ENCODE data around the gene E2F1.

E2F1 gene

GRCh38 chr20:33663161-33664084, 22.8 kb downstream of the E2F1 start:
- no peaks in the 10 kb centered on the region for H3K27me3 ChIP-seq (ENCODE audit: control insufficient read depth in 1 of 2, insufficient read depth in 1 of 2, low read length in 2 of 2)
- peak overlapping the region; percentile 94 for H3K9ac ChIP-seq (ENCODE audit: low read length)
- H3K23ac ChIP-seq (ENCODE audit: low read length in 2 of 2), result peak overlapping the region in 1 of 2 experiments; percentile 92
- H2BK12ac ChIP-seq (ENCODE audit: low read length in 2 of 2), result peak overlapping the region in 1 of 2 experiments; percentile 68
- H2BK5ac ChIP-seq (ENCODE audit: low read depth, low read length, poor library complexity, severe bottlenecking), result peak overlapping the region; percentile 8
- peak overlapping the region; percentile 96 for H2BK120ac ChIP-seq (ENCODE audit: low read depth, low read length)
- H3K4me3 ChIP-seq (ENCODE audit: insufficient read depth in 1 of 2, low read depth in 1 of 2, low read length in 2 of 2), result peak overlapping the region; percentile 78 to 88
- H3K18ac ChIP-seq (ENCODE audit: low read depth in 1 of 2, low read length in 2 of 2), result peak overlapping the region; percentile 81 to 99
- under 1% methylated on average over 73 of the region's 84 CpGs for WGBS
- H4K8ac ChIP-seq (ENCODE audit: low read length), result peak overlapping the region; percentile 96
- peak overlapping the region; percentile 79 to 99 for H3K4ac ChIP-seq (ENCODE audit: low read depth in 1 of 2, low read length in 2 of 2)
- H3K36me3 ChIP-seq (ENCODE audit: control insufficient read depth in 1 of 2, insufficient read depth in 2 of 2, low read depth in 1 of 2, low read length in 2 of 2), result peaks cover 9 to 59% of the 10 kb centered on the region in 2 experiments
- H2AK5ac ChIP-seq (ENCODE audit: low read length, severe bottlenecking), result peak overlapping the region; percentile 57
- H3K4me1 ChIP-seq (ENCODE audit: control insufficient read depth, insufficient read depth, low read depth, low read length), result peaks cover 33% of the 10 kb centered on the region
- peak overlapping the region; percentile 92 for H2BK15ac ChIP-seq (ENCODE audit: low read depth, poor library complexity, severe bottlenecking)
- H3K9me3 ChIP-seq (ENCODE audit: control insufficient read depth, low read length), result no peaks in the 10 kb centered on the region
- peak overlapping the region; percentile 28 to 99 for H3K14ac ChIP-seq (ENCODE audit: low read length in 2 of 2)
- peak overlapping the region; percentile 73 for H4K91ac ChIP-seq (ENCODE audit: low read length)
- peaks cover 39% of the 10 kb centered on the region for H3K79me1 ChIP-seq (replicated peaks; ENCODE audit: low read length, poor library complexity, severe bottlenecking)
- peak overlapping the region; percentile 84 for H3K27ac ChIP-seq (ENCODE audit: low read length, poor library complexity, severe bottlenecking)
- H3K4me2 ChIP-seq (ENCODE audit: low read length, poor library complexity, severe bottlenecking), result peak overlapping the region; percentile 92
- DNase-seq, result peak; percentile 73
- peak overlapping the region; percentile 90 for H2AFZ ChIP-seq (ENCODE audit: low read depth, low read length)

DNA sequence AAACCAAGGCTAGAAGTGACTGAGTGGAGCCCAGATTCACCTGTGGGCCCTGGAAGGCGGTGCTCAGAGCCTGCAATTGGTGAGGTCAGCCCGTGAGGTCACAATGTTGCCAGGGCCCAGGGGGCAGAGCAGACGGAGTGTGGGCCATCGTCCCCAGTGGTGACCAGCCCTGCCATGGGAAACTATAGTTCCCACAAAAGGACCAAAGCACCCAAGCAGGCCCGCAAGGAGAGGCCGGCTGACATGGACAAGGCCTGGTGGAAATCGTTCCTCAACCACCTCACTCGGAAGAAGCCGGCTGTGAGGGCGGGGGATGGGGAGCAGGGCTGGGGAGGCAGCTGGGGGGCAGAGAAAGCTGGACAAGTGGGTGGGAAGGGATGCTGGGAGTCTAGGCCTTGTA, 24.0 kb downstream of the E2F1 start, which contains the start of gene C20orf144:
Gene C20orf144, plus strand, starts transcription at position 156 of the 400 bp plus-strand sequence. Its CDS starts 19 bp downstream, at position 175.
- H4K8ac ChIP-seq (ENCODE audit: low read length), result peak within 1 kb of the TSS; percentile 96
- no peak within 1 kb of the TSS for H2BK15ac ChIP-seq (ENCODE audit: low read depth, poor library complexity, severe bottlenecking)
- DNase-seq, result no peak
- H3K18ac ChIP-seq (ENCODE audit: low read depth in 1 of 2, low read length in 2 of 2), result peak within 1 kb of the TSS; percentile 59 to 99
- peaks cover 15 to 59% of the 10 kb centered on the region in 2 experiments for H3K36me3 ChIP-seq (ENCODE audit: control insufficient read depth in 1 of 2, insufficient read depth in 2 of 2, low read depth in 1 of 2, low read length in 2 of 2)
- peak within 1 kb of the TSS; percentile 15 to 93 for H3K4ac ChIP-seq (ENCODE audit: low read depth in 1 of 2, low read length in 2 of 2)
- no peak within 1 kb of the TSS for H2AFZ ChIP-seq (ENCODE audit: low read depth, low read length)
- peak within 1 kb of the TSS in 1 of 2 experiments; percentile 90 for H2BK12ac ChIP-seq (ENCODE audit: low read length in 2 of 2)
- H3K23ac ChIP-seq (ENCODE audit: low read length in 2 of 2), result peak within 1 kb of the TSS in 1 of 2 experiments; percentile 52
- H3K14ac ChIP-seq (ENCODE audit: low read length in 2 of 2), result peak within 1 kb of the TSS in 1 of 2 experiments; percentile 99
- no peak within 1 kb of the TSS for H2BK5ac ChIP-seq (ENCODE audit: low read depth, low read length, poor library complexity, severe bottlenecking)
- 92% methylated on average over 8 of the region's 10 CpGs for WGBS
- H3K4me2 ChIP-seq (ENCODE audit: low read length, poor library complexity, severe bottlenecking), result peak within 1 kb of the TSS; percentile 92
- H4K91ac ChIP-seq (ENCODE audit: low read length), result peak within 1 kb of the TSS; percentile 73
- peak within 1 kb of the TSS; percentile 96 for H2BK120ac ChIP-seq (ENCODE audit: low read depth, low read length)
- no peaks in the 10 kb centered on the region for H3K27me3 ChIP-seq (ENCODE audit: control insufficient read depth in 1 of 2, insufficient read depth in 1 of 2, low read length in 2 of 2)
- H3K9ac ChIP-seq (ENCODE audit: low read length), result peak within 1 kb of the TSS; percentile 94
- peak within 1 kb of the TSS; percentile 78 to 88 for H3K4me3 ChIP-seq (ENCODE audit: insufficient read depth in 1 of 2, low read depth in 1 of 2, low read length in 2 of 2)
- H3K79me1 ChIP-seq (replicated peaks; ENCODE audit: low read length, poor library complexity, severe bottlenecking), result peaks cover 32% of the 10 kb centered on the region
- peak within 1 kb of the TSS; percentile 4 for H2AK5ac ChIP-seq (ENCODE audit: low read length, severe bottlenecking)
- H3K4me1 ChIP-seq (ENCODE audit: control insufficient read depth, insufficient read depth, low read depth, low read length), result peaks cover 31% of the 10 kb centered on the region
- H3K27ac ChIP-seq (ENCODE audit: low read length, poor library complexity, severe bottlenecking), result peak within 1 kb of the TSS; percentile 47
- no peaks in the 10 kb centered on the region for H3K9me3 ChIP-seq (ENCODE audit: control insufficient read depth, low read length)

- WGBS, result 93% methylated on average over 7 of the region's 7 CpGs
- H3K4me1 ChIP-seq (ENCODE audit: control insufficient read depth, insufficient read depth, low read depth, low read length), result peaks cover 28% of the 10 kb centered on the region
Observed at GRCh38 chr20:33660685-33661058, 25.5 kb downstream of the E2F1 start.

GRCh38 chr20:33660035-33660684, 26.0 kb downstream of the E2F1 start:
- Histone ChIP-seq H3K9me3 (ENCODE audit: control insufficient read depth, low read length) (no peaks in the 10 kb centered on the region), H3K79me1 (replicated peaks; ENCODE audit: low read length, poor library complexity, severe bottlenecking) (peaks cover 25% of the 10 kb centered on the region), H3K9ac (ENCODE audit: low read length) (no peak overlapping the region), H2BK120ac (ENCODE audit: low read depth, low read length) (no peak overlapping the region), H4K91ac (ENCODE audit: low read length) (no peak overlapping the region), H3K4me1 (ENCODE audit: control insufficient read depth, insufficient read depth, low read depth, low read length) (peaks cover 28% of the 10 kb centered on the region), H2AFZ (ENCODE audit: low read depth, low read length) (no peak overlapping the region), H2AK5ac (ENCODE audit: low read length, severe bottlenecking) (no peak overlapping the region), H3K18ac (ENCODE audit: low read depth in 1 of 2, low read length in 2 of 2) (no peak overlapping the region), H3K14ac (ENCODE audit: low read length in 2 of 2) (no peak overlapping the region), H3K4me2 (ENCODE audit: low read length, poor library complexity, severe bottlenecking) (no peak overlapping the region), H2BK12ac (ENCODE audit: low read length in 2 of 2) (no peak overlapping the region), H2BK5ac (ENCODE audit: low read depth, low read length, poor library complexity, severe bottlenecking) (no peak overlapping the region), H3K36me3 (ENCODE audit: control insufficient read depth in 1 of 2, insufficient read depth in 2 of 2, low read depth in 1 of 2, low read length in 2 of 2) (peaks cover 15 to 62% of the 10 kb centered on the region in 2 experiments), H3K4ac (ENCODE audit: low read depth in 1 of 2, low read length in 2 of 2) (no peak overlapping the region), H2BK15ac (ENCODE audit: low read depth, poor library complexity, severe bottlenecking) (no peak overlapping the region), H3K27me3 (ENCODE audit: control insufficient read depth in 1 of 2, insufficient read depth in 1 of 2, low read length in 2 of 2) (no peaks in the 10 kb centered on the region), H3K27ac (ENCODE audit: low read length, poor library complexity, severe bottlenecking) (no peak overlapping the region), H3K4me3 (ENCODE audit: insufficient read depth in 1 of 2, low read depth in 1 of 2, low read length in 2 of 2) (no peak overlapping the region), H3K23ac (ENCODE audit: low read length in 2 of 2) (no peak overlapping the region), H4K8ac (ENCODE audit: low read length) (no peak overlapping the region)
- 94% methylated on average over 21 of the region's 21 CpGs for WGBS
- no peak for DNase-seq

More at GRCh38 chr20:33660685-33661058, 25.5 kb downstream of the E2F1 start:
- H2BK15ac ChIP-seq (ENCODE audit: low read depth, poor library complexity, severe bottlenecking), result no peak overlapping the region
- H3K9me3 ChIP-seq (ENCODE audit: control insufficient read depth, low read length), result no peaks in the 10 kb centered on the region
- H2AFZ ChIP-seq (ENCODE audit: low read depth, low read length), result no peak overlapping the region
- no peak overlapping the region for H3K27ac ChIP-seq (ENCODE audit: low read length, poor library complexity, severe bottlenecking)
- H3K14ac ChIP-seq (ENCODE audit: low read length in 2 of 2), result no peak overlapping the region
- no peak overlapping the region for H4K8ac ChIP-seq (ENCODE audit: low read length)
- H3K27me3 ChIP-seq (ENCODE audit: control insufficient read depth in 1 of 2, insufficient read depth in 1 of 2, low read length in 2 of 2), result no peaks in the 10 kb centered on the region
- peaks cover 15 to 62% of the 10 kb centered on the region in 2 experiments for H3K36me3 ChIP-seq (ENCODE audit: control insufficient read depth in 1 of 2, insufficient read depth in 2 of 2, low read depth in 1 of 2, low read length in 2 of 2)
- H2AK5ac ChIP-seq (ENCODE audit: low read length, severe bottlenecking), result no peak overlapping the region
- H3K23ac ChIP-seq (ENCODE audit: low read length in 2 of 2), result no peak overlapping the region
- no peak overlapping the region for H3K4me2 ChIP-seq (ENCODE audit: low read length, poor library complexity, severe bottlenecking)
- H3K4me3 ChIP-seq (ENCODE audit: insufficient read depth in 1 of 2, low read depth in 1 of 2, low read length in 2 of 2), result no peak overlapping the region
- H3K18ac ChIP-seq (ENCODE audit: low read depth in 1 of 2, low read length in 2 of 2), result no peak overlapping the region
- H4K91ac ChIP-seq (ENCODE audit: low read length), result no peak overlapping the region
- DNase-seq, result no peak
- no peak overlapping the region for H3K4ac ChIP-seq (ENCODE audit: low read depth in 1 of 2, low read length in 2 of 2)
- H2BK12ac ChIP-seq (ENCODE audit: low read length in 2 of 2), result no peak overlapping the region
- H3K79me1 ChIP-seq (replicated peaks; ENCODE audit: low read length, poor library complexity, severe bottlenecking), result peaks cover 25% of the 10 kb centered on the region
- H3K9ac ChIP-seq (ENCODE audit: low read length), result no peak overlapping the region
- no peak overlapping the region for H2BK5ac ChIP-seq (ENCODE audit: low read depth, low read length, poor library complexity, severe bottlenecking)
- H2BK120ac ChIP-seq (ENCODE audit: low read depth, low read length), result no peak overlapping the region
